HG03558 (cell line): Measurements from ENCODE around the gene STOM.
"Not testable (repeated sequence)": the region's sequence is repeated elsewhere in the genome, so short reads cannot be mapped to it uniquely, and the experiment has no call there.

Source experiments
- ATAC-seq: cut with Tn5 transposase; IDR thresholded peaks from one replicate; pipeline ENCODE4 v1.9.1; 2021; ENCODE audit warnings: moderate number of reproducible peaks; ENCODE audit not compliant: unreplicated experiment; ENCODE audit errors: extremely low read depth

The STOM gene, protein sequence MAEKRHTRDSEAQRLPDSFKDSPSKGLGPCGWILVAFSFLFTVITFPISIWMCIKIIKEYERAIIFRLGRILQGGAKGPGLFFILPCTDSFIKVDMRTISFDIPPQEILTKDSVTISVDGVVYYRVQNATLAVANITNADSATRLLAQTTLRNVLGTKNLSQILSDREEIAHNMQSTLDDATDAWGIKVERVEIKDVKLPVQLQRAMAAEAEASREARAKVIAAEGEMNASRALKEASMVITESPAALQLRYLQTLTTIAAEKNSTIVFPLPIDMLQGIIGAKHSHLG

DNA sequence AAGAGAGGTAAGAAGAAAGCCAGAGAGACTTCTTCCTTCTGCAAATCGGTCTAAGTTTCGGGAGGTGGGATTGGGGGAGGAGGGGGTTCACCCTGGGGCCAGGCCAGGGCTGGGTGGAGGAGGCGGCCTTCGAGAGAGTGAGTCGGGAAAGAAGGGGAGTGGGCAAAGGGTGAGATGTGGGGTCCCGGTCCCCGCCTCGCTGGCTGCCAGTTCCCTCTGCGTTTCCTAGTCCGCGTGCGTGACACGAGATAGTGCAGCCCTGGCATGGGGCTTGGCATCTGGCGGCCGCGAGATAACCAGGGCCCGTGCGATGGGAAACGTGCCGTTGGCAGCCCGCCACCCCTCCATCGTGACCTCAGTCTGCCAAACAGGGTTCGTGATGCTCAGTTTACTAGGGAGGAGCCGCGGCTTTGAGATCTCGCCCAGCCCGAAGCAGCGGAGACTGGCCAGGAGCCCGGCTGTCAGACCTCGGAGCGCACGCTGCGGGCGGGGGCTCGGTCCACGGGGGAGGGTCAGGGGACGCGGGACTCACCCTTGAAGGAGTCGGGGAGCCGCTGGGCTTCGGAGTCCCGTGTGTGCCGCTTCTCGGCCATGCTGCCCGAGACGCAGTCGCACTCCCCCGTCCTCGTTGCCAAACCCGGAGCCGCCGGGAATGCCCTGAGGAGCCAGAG is at the start of gene STOM:
TSS of gene STOM (minus strand) at position 656 of the 671 bp plus-strand sequence. CDS start at position 593, 63 bp downstream.
- peak; percentile 19 for ATAC-seq

GRCh38 chr9:121411993-121412392 is 41.9 kb upstream of the STOM start:
- ATAC-seq: no peak

DNA sequence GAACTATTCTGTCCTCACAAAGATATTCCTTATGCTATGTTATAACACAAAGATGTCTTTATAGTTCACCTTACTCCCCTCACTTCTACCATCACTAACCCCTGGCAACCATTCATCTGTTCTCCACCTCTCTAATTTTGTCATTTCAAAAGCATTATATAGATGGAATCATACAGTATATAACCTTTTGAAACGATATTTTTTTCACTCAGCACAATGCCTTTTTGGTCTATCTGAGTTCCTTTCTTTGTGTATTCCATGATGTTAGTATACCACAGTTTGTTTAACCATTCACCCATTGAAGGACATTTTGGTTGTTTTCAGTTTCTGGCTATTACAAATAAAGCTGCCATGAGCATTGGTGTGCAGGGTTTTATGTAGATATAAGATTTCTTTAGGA is 35.8 kb upstream of the STOM start:
- ATAC-seq: no peak

GRCh38 chr9:121404906-121405305 is 34.9 kb upstream of the STOM start:
- no peak for ATAC-seq

DNA sequence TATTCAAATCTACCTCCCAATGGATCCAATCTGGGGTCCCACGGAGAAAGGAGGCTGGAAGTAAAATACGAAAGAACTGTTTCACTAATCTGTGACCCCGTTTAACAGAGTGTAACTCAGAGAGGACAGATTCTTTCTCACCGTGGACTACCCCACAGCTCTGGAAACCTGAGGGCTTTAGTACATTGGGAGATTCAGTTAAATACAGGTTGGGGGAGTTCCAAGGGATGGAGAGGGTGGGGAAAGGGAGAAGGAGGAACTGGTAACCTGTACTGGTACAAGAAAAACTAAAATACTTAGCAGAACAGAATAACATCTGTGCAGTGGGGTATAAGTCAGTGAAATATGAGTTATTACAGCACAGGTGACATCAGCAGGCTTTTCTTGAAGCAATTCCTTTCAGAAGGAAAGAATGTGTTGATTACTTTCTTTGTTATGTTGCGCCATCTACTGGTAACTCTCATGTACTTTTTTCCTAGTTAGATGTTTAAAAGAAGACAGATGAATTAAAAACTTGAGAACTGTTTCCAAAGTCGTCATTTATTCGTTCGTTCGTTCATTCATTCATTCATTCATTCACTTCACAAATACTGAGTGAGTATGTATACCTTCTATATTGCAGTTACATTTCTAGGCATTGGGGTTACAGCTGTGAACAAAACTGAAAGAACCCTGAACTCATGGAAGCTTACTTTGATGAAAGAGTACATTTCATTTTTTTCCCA is 30.0 kb upstream of the STOM start:
- no peak for ATAC-seq

- no peak for ATAC-seq
These were observed 29.3 kb upstream of the STOM start for GRCh38 chr9:121399126-121399882.

GRCh38 chr9:121398374-121398773 is 28.3 kb upstream of the STOM start:
- ATAC-seq: no peak

- not testable (repeated sequence) for ATAC-seq
These were observed 27.2 kb upstream of the STOM start for GRCh38 chr9:121397277-121397676.

GRCh38 chr9:121395558-121395957 is 25.5 kb upstream of the STOM start:
- no peak for ATAC-seq

- no peak for ATAC-seq
These were observed 24.2 kb upstream of the STOM start for GRCh38 chr9:121394292-121394691.

- ATAC-seq: no peak
These were observed 23.3 kb upstream of the STOM start for GRCh38 chr9:121393318-121393717.

- ATAC-seq: no peak
These were observed 20.3 kb upstream of the STOM start for GRCh38 chr9:121390372-121390771.

GRCh38 chr9:121388140-121388905 is 18.3 kb upstream of the STOM start:
- no peak for ATAC-seq

DNA sequence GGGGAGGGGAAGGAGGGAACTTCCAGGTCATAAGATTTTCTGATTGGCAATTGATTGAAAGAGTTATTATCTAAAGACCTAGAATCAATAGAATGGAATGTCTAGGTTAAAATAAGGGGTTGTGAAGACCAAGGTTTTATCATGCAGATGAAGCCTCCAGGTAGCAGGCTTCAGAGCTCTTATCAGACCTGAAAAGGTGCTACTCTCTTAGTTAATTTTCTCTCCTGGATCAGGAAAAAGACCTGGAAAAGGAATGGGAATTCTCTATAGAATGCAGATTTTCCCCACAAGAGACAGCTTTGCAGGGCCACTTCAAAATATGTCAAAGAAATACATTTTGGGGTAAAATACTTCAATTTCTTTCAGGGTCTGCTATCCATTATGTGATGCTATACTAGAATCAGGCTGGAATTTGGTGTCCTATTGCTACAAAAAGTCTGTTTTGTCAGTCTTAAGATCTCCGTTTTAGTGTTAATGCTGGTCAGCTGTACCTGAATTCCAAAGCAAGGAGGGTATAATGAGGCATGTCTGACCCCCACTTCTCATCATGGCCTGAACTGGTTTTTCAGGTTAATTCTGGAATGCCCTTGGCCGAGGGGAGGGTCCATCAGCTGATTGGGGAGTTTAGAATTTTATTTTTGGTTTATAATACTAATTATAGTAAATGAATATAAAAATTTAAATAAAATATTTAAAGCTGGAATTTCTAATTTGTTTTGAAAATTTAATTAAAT is 16.6 kb upstream of the STOM start:
- ATAC-seq: no peak

DNA sequence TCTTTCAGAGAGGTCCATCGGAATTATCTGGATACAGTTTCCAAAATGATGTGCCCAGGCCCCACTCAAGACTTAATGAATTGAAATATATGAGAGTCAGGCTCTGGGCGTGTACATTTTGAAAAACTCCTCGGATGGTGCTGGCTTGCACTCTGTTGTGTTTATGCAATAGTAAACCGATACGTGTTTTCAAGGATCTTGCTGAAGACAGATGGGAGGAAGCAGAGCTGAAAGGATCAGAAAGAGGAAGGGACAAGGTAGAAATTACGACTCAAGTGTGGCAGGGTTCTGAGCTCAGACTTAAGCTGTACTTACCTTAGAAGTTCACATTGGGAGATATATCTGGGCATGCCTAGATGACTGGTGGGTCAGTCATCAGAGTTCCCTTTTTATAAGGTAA is 13.7 kb upstream of the STOM start:
- ATAC-seq: no peak

GRCh38 chr9:121380846-121381245 is 10.8 kb upstream of the STOM start:
- ATAC-seq: no peak

DNA sequence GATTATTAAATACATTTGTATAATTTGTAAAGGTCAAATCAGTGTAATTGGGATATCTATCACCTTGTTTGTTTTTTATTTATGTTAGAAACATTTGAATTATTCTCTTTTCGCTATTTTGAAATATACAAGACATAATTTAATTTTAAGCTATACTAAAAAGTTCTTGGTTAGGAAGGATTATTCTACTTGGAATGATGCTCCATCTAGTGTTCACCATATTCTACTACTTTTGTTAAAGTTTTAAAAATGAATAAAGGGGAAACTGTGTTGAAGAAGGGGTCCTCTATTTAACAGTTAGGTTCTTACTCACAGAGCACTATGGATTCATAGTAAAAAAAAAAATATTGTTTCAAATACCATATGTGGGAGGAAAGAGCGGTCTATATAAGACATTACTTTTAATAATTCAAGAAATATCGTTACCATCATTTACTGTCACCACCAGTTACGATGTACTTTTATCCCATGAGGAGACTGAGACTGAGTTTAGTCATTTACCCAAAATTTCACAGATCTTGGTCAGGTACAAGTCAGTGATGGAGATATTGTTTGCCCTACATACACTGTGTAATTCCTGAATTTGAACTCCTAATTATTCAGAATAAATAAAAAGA is 6.3 kb upstream of the STOM start:
- no peak for ATAC-seq

DNA sequence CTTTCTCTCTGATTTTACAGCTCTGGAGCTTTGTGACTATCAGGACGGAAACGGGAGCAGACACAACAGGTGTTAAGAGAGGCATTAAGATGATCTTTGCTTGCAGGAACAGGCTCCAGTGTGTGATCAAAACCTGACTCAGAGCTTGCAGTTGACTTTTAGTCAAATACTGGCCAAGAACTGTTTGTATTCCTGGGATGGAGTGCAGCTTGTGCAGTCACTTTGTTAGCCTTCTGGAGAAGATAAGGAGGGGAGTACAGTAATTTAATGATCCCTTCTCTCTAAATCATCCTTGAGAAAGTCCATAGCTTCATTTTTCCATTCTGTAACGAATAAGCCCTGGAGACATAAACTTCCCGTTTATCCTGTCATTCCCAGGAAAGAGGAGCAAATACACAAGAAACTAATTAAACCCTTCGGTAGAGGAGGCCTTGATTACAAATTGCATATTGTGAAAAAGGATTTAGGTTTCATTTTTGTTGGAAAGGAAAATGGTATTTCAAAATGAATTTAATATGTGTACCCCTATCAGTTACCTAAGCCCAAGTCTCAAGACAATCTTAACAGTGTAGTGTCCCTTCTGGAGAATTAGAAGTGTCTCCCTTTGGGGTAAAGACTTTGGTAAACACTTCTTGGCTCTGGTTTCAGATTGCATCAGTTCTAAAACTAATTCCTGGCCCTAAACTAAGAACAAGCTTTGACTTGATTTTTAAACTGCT is 3.1 kb upstream of the STOM start:
- ATAC-seq: no peak
